Aorta (tissue), 5 donors: ENCODE data around the gene C19orf47. TPM values are rescaled to one million over a fixed set of nuclear protein-coding genes. Genes with fewer than 3 reads are reported as not detected.

Source experiments
- ATAC-seq: fragments of 200-7000 bp; cut with Tn5 transposase; one replicate; pipeline ENCODE4 v1.9.1; 2022; ENCODE audit warnings: moderate library complexity; ENCODE audit not compliant: low FRiP score
- DNase-seq, 2 donors: peaks; one replicate each; pipeline ENCODE4 v3.0.0-alpha.2; 2020
- H3K27ac ChIP-seq, 2 donors: one replicate each; pipeline ENCODE4 v1.5.1; 2013; ENCODE audit warnings: low read length in 2 of 2, mild to moderate bottlenecking in 2 of 2, moderate library complexity in 2 of 2, control low read depth in 1 of 2, inconsistent platforms in 1 of 2, low read depth in 1 of 2
- H3K27me3 ChIP-seq, 2 donors: one replicate each; pipeline ENCODE4 v1.6.1; 2013; ENCODE audit warnings: control low read depth in 1 of 2, low read length in 1 of 2, mild to moderate bottlenecking in 1 of 2, moderate library complexity in 1 of 2; ENCODE audit not compliant: insufficient read depth in 2 of 2, control insufficient read depth in 1 of 2
- H3K36me3 ChIP-seq, 2 donors: one replicate each; pipeline ENCODE4 v1.6.1; 2013; ENCODE audit warnings: control low read depth in 1 of 2, low read length in 1 of 2, mild to moderate bottlenecking in 1 of 2; ENCODE audit not compliant: insufficient read depth in 2 of 2, control insufficient read depth in 1 of 2
- H3K4me1 ChIP-seq, 2 donors: one replicate each; pipeline ENCODE4 v1.6.1; 2013; ENCODE audit warnings: low read length in 2 of 2, control low read depth in 1 of 2, mild to moderate bottlenecking in 1 of 2, moderate library complexity in 1 of 2; ENCODE audit not compliant: insufficient read depth in 2 of 2, control insufficient read depth in 1 of 2
- H3K4me3 ChIP-seq, 2 donors: one replicate each; pipeline ENCODE4 v1.5.1; 2013; ENCODE audit warnings: low read length in 2 of 2, control low read depth in 1 of 2, mild to moderate bottlenecking in 1 of 2
- H3K9me3 ChIP-seq: one replicate; pipeline ENCODE4 v1.6.1; 2013; ENCODE audit warnings: mild to moderate bottlenecking, low read length; ENCODE audit not compliant: control insufficient read depth
- WGBS, 2 donors: extraction: QIAGEN DNeasy Blood & Tissue Kit; methylation state at CpG; one replicate each; pipeline ENCODE4 v1.1.7; 2013; 5-methylcytosine and 5-hydroxymethylcytosine counted together
- intact Hi-C, 2 donors: fragments of 100-400 bp; cut with DNase I; formaldehyde crosslinking; loops; one replicate each; pipeline versions ENCODE4 v1.14.2 to v1.15.0; 2022
- polyA plus RNA-seq, 2 donors: library from polyadenylated mRNA; stranded (reverse); fragments of 200-250 nt; gene quantifications; one replicate each; pipeline ENCODE4 v1.2.3, GENCODE V29; 2013
- total RNA-seq, 2 donors: library from RNA; stranded (reverse); fragmentation: NEBNext Ultra II Directional; extraction: Animal tissue kit (Norgen Biotek cat#: 25700); gene quantifications; one replicate each; pipeline ENCODE4 v1.2.1, GENCODE V29; 2021
- donor health status: healthy with polysubstance abuse.
- donor health status: Bipolar disorder and iron deficiency.
- donor health status: DM: no; HTN: no; CAD: no.
- donor health status: DM: no; HTN: no; CAD: no.
- donor health status: DM: yes; HTN: yes; CAD: no.

Gene C19orf47
- total and polyA plus RNA-seq, 4 donors = 11.3 to 22.3 (median 18.7) TPM

- Histone ChIP-seq H3K27me3 (no peaks in the 10 kb centered on the region), H3K4me3 (no peak overlapping the region), H3K9me3 (no peaks in the 10 kb centered on the region), H3K27ac (no peak overlapping the region), H3K36me3 (no peaks in the 10 kb centered on the region), H3K4me1 (no peaks in the 10 kb centered on the region)
- ATAC-seq (no peak), DNase-seq (no peak)
- 76 to 84% methylated on average over 8 of the region's 8 CpGs for WGBS, 2 donors
- intact Hi-C loops = no loop called here
Measured at GRCh38 chr19:40392123-40392522, 43.9 kb upstream of the C19orf47 start.

GRCh38 chr19:40390084-40390742 lies 42.0 kb upstream of the C19orf47 start, which contains the start of gene HIPK4:
TSS of gene HIPK4 (minus strand) at chr19:40390181. CDS start at chr19:40389902, 279 bp downstream.
- intact Hi-C loops = no loop called here
- no peaks in the 10 kb centered on the region for H3K4me1 ChIP-seq
- no peak within 1 kb of the TSS for H3K4me3 ChIP-seq
- WGBS, 2 donors = 79 to 85% methylated on average over 10 of the region's 10 CpGs
- H3K9me3 ChIP-seq = no peaks in the 10 kb centered on the region
- no peak for ATAC-seq
- H3K27me3 ChIP-seq = no peaks in the 10 kb centered on the region
- no peaks in the 10 kb centered on the region for H3K36me3 ChIP-seq
- no peak for DNase-seq
- no peak within 1 kb of the TSS for H3K27ac ChIP-seq

- Histone ChIP-seq H3K27me3 (no peaks in the 10 kb centered on the region), H3K4me1 (no peaks in the 10 kb centered on the region), H3K9me3 (no peaks in the 10 kb centered on the region), H3K4me3 (no peak overlapping the region), H3K27ac (no peak overlapping the region), H3K36me3 (no peaks in the 10 kb centered on the region)
- ATAC-seq = no peak
- intact Hi-C loops = no loop called here
- no peak for DNase-seq
- WGBS, 2 donors = 95 to 96% methylated on average over 33 of the region's 33 CpGs
Measured at GRCh38 chr19:40389404-40390083, 41.3 kb upstream of the C19orf47 start.

GRCh38 chr19:40388481-40388880 lies 40.3 kb upstream of the C19orf47 start:
- Histone ChIP-seq H3K27ac (no peak overlapping the region), H3K36me3 (no peaks in the 10 kb centered on the region), H3K9me3 (no peaks in the 10 kb centered on the region), H3K4me1 (no peaks in the 10 kb centered on the region), H3K27me3 (no peaks in the 10 kb centered on the region), H3K4me3 (no peak overlapping the region)
- ATAC-seq (no peak), DNase-seq (no peak)
- intact Hi-C loops = no loop called here
- 70 to 87% methylated on average over 3 of the region's 3 CpGs for WGBS, 2 donors

GRCh38 chr19:40387155-40387554 lies 39.0 kb upstream of the C19orf47 start:
- intact Hi-C loops = no loop called here
- no peaks in the 10 kb centered on the region for H3K4me1 ChIP-seq
- DNase-seq (no peak), ATAC-seq (no peak)
- no peak overlapping the region for H3K27ac ChIP-seq
- no peaks in the 10 kb centered on the region for H3K36me3 ChIP-seq
- H3K9me3 ChIP-seq = no peaks in the 10 kb centered on the region
- H3K27me3 ChIP-seq = no peaks in the 10 kb centered on the region
- WGBS, 2 donors = 95% methylated on average over 10 of the region's 10 CpGs
- no peak overlapping the region for H3K4me3 ChIP-seq

- DNase-seq (no peak), ATAC-seq (no peak)
- no peaks in the 10 kb centered on the region for H3K36me3 ChIP-seq
- H3K27ac ChIP-seq = no peak overlapping the region
- H3K4me1 ChIP-seq = no peaks in the 10 kb centered on the region
- no peak overlapping the region for H3K4me3 ChIP-seq
- WGBS, 2 donors = 79 to 85% methylated on average over 28 of the region's 28 CpGs
- intact Hi-C loops = no loop called here
- no peaks in the 10 kb centered on the region for H3K27me3 ChIP-seq
- H3K9me3 ChIP-seq = no peaks in the 10 kb centered on the region
Measured at GRCh38 chr19:40383668-40384248, 35.6 kb upstream of the C19orf47 start.

- no peak for ATAC-seq
- Histone ChIP-seq H3K4me3 (no peak overlapping the region), H3K27me3 (no peaks in the 10 kb centered on the region), H3K4me1 (no peaks in the 10 kb centered on the region), H3K36me3 (peaks cover 0 to 3% of the 10 kb centered on the region in 2 donors), H3K9me3 (no peaks in the 10 kb centered on the region), H3K27ac (no peak overlapping the region)
- no peak for DNase-seq
- intact Hi-C loops = no loop called here
- WGBS, 2 donors = 71 to 78% methylated on average over 3 of the region's 3 CpGs
Measured at GRCh38 chr19:40381321-40381720, 33.1 kb upstream of the C19orf47 start.

- Histone ChIP-seq H3K27me3 (no peaks in the 10 kb centered on the region), H3K9me3 (no peaks in the 10 kb centered on the region), H3K4me1 (no peaks in the 10 kb centered on the region), H3K36me3 (peaks cover 0 to 3% of the 10 kb centered on the region in 2 donors), H3K27ac (no peak overlapping the region), H3K4me3 (no peak overlapping the region)
- intact Hi-C loops = no loop called here
- 85 to 86% methylated on average over 37 of the region's 37 CpGs for whole genome bisulfite sequencing, 2 donors
- DNase-seq (no peak), ATAC-seq (no peak)
Measured at GRCh38 chr19:40380199-40381037, 32.2 kb upstream of the C19orf47 start.
